Measurements from ENCODE around the gene MTFR2.

The MTFR2 gene

GRCh38 chr6:136189104-136189503 is 61.0 kb downstream of the MTFR2 start:
- no peak overlapping the region for H3K4me3 ChIP-seq (ENCODE audit: low read depth, low read length)
- H3K27ac ChIP-seq (ENCODE audit: extremely low read depth, low read depth, low read length): no peak overlapping the region
- no peaks in the 10 kb centered on the region for H3K4me1 ChIP-seq (ENCODE audit: control insufficient read depth, insufficient read depth, low read length)
- TF ChIP-seq ZNF473 (tag by site-specific recombination; IDR thresholded peaks at IDR 0.05) (no peak), SCRT1 (tag by site-specific recombination; IDR thresholded peaks at IDR 0.05; ENCODE audit: borderline replicate concordance) (no peak), ZNF677 (tag by site-specific recombination; IDR thresholded peaks at IDR 0.05) (no peak), ZNF423 (tag by site-specific recombination; IDR thresholded peaks at IDR 0.05) (no peak), ZNF48 (tag by site-specific recombination; IDR thresholded peaks at IDR 0.05) (no peak), HIC1 (tag by site-specific recombination; IDR thresholded peaks at IDR 0.05) (no peak), ZBTB17 (tag by site-specific recombination; IDR thresholded peaks at IDR 0.05) (no peak)
- no peaks in the 10 kb centered on the region for H3K36me3 ChIP-seq (ENCODE audit: control insufficient read depth in 2 of 2, insufficient read depth in 1 of 2, low read length in 2 of 2)
- H3K9me3 ChIP-seq (ENCODE audit: control insufficient read depth, insufficient read depth, low read depth, low read length): no peaks in the 10 kb centered on the region
- CTCF ChIA-PET: no interaction called here
- POLR2A ChIA-PET: no interaction called here

GRCh38 chr6:136188486-136188885 is 61.6 kb downstream of the MTFR2 start:
- Histone ChIP-seq H3K27ac (ENCODE audit: extremely low read depth, low read depth, low read length) (no peak overlapping the region), H3K9me3 (ENCODE audit: control insufficient read depth, insufficient read depth, low read depth, low read length) (no peaks in the 10 kb centered on the region), H3K36me3 (ENCODE audit: control insufficient read depth in 2 of 2, insufficient read depth in 1 of 2, low read length in 2 of 2) (no peaks in the 10 kb centered on the region), H3K4me1 (ENCODE audit: control insufficient read depth, insufficient read depth, low read length) (no peaks in the 10 kb centered on the region), H3K4me3 (ENCODE audit: low read depth, low read length) (no peak overlapping the region)
- no peak for TF ChIP-seq ZNF274 (IDR thresholded peaks at IDR 0.05; ENCODE audit: low read length)
- TF ChIP-seq ZNF274 (tag by site-specific recombination; IDR thresholded peaks at IDR 0.05; ENCODE audit: borderline replicate concordance): no peak
- TF ChIP-seq ZNF26 (tag by site-specific recombination; IDR thresholded peaks at IDR 0.05): no peak
- TF ChIP-seq ZNF76 (tag by site-specific recombination; IDR thresholded peaks at IDR 0.05; ENCODE audit: borderline replicate concordance, low read depth): no peak
- no peak for TF ChIP-seq ZNF335 (tag by site-specific recombination; conservative IDR thresholded peaks at IDR 0.05)
- TF ChIP-seq ZNF341 (tag by site-specific recombination; IDR thresholded peaks at IDR 0.05; ENCODE audit: low read depth): no peak
- TF ChIP-seq ZNF48 (tag by site-specific recombination; IDR thresholded peaks at IDR 0.05): no peak
- TF ChIP-seq ZNF626 (tag by site-specific recombination; IDR thresholded peaks at IDR 0.05): no peak
- TF ChIP-seq ZNF426 (tag by site-specific recombination; IDR thresholded peaks at IDR 0.05): no peak
- no peak for TF ChIP-seq ZNF624 (tag by site-specific recombination; IDR thresholded peaks at IDR 0.05)
- TF ChIP-seq ZBTB17 (tag by site-specific recombination; IDR thresholded peaks at IDR 0.05): no peak
- no peak for TF ChIP-seq ZNF785 (tag by site-specific recombination; IDR thresholded peaks at IDR 0.05)
- TF ChIP-seq ZNF449 (tag by site-specific recombination; IDR thresholded peaks at IDR 0.05): no peak
- TF ChIP-seq ZBTB8A (tag by site-specific recombination; IDR thresholded peaks at IDR 0.05): no peak
- no peak for TF ChIP-seq INSM2 (tag by site-specific recombination; IDR thresholded peaks at IDR 0.05)
- TF ChIP-seq TSHZ1 (tag by site-specific recombination; IDR thresholded peaks at IDR 0.05; ENCODE audit: borderline replicate concordance): no peak
- TF ChIP-seq KLF9 (tag by site-specific recombination; IDR thresholded peaks at IDR 0.05; ENCODE audit: low read depth): no peak
- ChIA-PET CTCF (no interaction called here), POLR2A (no interaction called here)
